NCI-H748 (cell line): ENCODE data around the gene STXBP5.

Experiments
- DNase-seq: peaks from one replicate; lab custom pipeline; 2025; ENCODE audit not compliant: unreplicated experiment; lab: John Stamatoyannopoulos, UW

Gene STXBP5

DNA sequence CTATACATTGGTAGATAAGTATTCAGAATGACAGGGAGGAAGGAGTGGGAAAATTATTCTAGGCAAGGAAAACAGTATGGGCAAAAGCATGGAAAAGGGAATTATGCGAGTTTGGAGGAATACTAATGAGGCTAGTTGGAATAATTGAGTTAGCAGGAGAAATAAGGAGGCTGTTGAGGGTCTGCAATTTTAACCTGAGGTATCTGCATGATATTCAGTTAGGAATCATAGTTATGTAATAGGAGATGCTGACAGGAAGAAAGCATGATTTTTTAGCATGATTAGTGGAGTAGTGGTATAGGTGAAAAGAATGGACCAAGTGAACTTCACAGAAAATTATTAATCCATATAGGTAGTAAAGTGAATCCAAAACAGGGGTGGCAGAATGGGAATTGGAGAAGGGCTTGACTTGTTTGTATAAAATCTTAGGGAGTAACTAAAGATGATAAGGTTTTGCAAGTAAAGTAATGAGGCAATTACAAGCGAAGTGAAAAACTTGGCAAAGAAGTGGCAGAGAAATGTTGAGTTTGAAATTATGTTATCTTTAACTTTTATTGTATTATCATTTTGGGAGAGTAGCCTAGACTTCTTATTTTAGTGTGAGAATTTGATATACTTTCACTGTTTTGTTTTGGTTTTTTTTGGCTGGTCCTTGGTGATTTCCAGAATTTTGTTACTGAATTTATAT, 5.7 kb downstream of the STXBP5 start:
- DNase-seq, result no peak

- DNase-seq, result no peak
Observed at GRCh38 chr6:147211349-147211748, 7.1 kb downstream of the STXBP5 start.

DNA sequence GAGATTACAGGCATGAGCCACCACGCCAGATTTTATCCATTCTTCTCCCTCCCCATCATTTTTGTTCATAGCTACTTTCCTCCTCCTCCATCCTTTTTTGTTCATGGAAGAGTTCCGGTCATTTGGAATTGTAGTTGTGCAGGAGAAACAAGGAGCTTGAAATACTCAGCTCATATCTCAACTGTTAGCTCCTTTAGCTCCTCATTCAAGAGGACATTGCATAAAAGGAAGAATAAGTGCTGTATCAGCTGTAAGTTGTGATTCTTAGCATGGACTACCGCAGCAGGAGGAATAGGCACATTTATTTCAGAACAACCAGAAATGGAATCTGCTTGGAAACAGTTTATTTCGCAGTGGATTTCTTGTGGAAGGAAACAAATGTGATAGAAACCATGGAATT, 7.6 kb downstream of the STXBP5 start:
- DNase-seq, result no peak

DNA sequence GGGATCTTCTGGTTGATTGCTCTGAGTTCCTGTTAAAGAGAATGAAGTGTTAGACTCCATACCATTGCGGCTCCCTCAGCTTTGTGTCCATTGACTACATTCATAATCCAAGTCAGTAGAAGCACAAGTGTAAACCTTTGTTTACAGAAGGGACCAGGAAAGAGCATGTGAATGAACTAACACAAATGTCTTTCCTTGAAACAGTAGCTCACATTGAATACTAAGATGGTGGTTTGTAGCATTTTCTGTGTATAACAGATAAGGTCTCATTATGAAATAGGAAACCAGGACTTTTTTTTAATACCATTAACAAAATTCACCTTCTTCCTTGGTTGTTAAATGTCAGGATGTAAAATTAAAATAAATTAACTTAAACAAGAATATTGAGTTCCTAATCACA, 8.4 kb downstream of the STXBP5 start:
- no peak for DNase-seq

DNA sequence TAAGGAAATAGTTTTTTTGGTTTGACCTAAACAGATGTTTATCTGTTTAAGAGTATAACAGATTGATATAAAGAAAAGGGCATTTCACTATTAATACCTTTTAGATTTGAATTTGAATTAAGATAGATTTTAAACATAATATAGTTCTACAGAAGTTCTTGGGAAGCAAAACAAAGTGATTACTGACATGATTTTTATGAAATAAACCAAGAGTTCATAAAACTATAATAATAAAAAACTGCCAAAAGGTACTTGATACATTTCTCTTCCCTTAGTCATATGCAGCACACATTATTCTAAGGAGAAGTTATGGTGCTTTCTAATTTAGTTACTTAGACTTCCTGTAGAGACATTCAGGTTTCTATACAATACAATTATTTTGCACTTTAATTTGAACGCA, 9.6 kb downstream of the STXBP5 start:
- no peak for DNase-seq

GRCh38 chr6:147214248-147215227, 10.3 kb downstream of the STXBP5 start:
- no peak for DNase-seq

GRCh38 chr6:147216915-147217314, 12.7 kb downstream of the STXBP5 start:
- DNase-seq, result no peak

DNA sequence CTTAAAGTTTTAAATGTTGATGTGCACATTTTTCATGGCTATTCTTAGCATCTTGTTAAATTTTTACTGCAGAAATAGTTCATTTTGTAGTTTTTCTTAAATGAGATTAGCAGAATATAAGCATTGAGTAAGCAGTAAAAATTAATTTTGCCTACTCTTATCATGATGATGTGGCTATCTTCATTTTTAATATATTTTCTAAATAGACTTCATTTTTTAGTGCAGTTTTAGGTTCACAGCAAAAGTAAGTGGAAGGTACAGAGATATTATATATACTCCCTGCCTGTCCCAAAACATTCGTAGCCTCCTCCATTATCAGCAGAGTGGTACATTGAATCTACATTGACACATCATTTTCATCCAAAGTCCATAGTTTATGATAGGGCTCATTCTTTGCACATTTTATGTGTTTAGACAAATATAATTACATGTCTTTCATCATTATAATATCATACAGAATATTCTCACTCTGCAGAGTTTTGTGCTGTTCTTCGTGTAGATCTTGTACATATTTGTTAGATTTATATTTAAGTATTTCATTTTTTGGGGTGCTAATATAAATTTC, 13.7 kb downstream of the STXBP5 start:
- no peak for DNase-seq

GRCh38 chr6:147218797-147219196, 14.6 kb downstream of the STXBP5 start:
- DNase-seq, result no peak

DNA sequence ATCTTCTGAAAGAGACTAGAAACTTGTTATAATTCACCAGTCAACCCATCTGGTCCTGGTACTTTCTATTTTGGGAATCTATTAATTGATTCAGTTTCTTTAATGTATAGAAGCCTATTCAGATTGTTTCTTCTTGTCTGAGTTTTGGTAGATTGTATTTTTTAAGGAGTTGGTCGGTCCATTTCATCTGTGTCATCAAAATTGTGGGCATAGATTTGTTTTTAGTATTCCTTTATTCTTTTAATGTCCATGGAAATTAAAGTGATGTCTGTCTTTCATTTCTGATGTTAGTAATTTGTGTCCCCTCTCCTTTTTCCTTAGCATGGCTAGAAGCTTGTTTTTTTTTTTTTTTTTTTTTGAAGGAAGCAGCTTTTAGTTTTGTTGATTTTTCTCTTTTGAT, 15.2 kb downstream of the STXBP5 start:
- DNase-seq, result no peak

- no peak for DNase-seq
Observed at GRCh38 chr6:147220345-147220744, 16.1 kb downstream of the STXBP5 start.

GRCh38 chr6:147221739-147222138, 17.5 kb downstream of the STXBP5 start:
- DNase-seq, result no peak

GRCh38 chr6:147222160-147222838, 18.1 kb downstream of the STXBP5 start:
- DNase-seq, result no peak

DNA sequence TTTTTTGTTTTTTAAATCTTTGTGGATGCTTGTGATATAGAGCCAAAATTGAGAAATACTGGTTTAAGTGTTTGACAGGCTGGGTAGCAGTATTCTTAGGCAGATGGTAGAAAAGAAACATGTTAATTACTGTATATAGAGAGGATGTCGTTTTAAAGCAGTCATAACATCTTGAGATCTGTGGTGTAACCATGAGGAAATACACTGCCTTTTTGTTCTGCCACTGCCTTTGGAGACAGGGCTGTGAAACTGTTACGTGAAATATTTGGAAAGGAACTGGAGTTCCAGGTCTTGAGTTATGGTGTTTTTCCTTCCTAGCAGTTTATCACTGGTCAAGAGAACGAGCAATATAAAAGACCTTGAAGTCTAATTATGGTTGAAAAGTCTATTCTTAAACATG, 19.5 kb downstream of the STXBP5 start:
- DNase-seq, result no peak

- DNase-seq, result no peak
Observed at GRCh38 chr6:147226163-147226724, 22.0 kb downstream of the STXBP5 start.

DNA sequence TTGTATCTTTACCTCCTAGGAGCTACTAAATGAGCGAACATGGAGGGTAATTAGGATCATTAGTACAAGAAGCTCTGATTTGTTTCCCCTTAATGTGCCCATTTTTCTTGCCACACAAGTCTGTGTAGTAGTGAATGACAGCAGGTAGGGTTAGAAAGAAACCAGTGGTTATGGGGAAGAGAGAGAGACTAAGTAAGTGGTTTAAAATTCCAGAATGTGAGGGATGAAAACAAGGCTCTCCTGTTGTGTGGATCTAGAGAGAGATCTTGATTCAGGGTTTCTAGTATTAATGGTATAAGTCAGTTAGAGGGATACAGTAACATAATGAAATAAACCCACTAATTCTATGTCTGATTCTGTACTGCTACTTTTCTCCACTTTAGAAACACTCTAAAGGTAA, 22.7 kb downstream of the STXBP5 start:
- DNase-seq, result no peak

- no peak for DNase-seq
Observed at GRCh38 chr6:147227770-147228320, 23.6 kb downstream of the STXBP5 start.

GRCh38 chr6:147231589-147231988, 27.4 kb downstream of the STXBP5 start:
- DNase-seq, result no peak

DNA sequence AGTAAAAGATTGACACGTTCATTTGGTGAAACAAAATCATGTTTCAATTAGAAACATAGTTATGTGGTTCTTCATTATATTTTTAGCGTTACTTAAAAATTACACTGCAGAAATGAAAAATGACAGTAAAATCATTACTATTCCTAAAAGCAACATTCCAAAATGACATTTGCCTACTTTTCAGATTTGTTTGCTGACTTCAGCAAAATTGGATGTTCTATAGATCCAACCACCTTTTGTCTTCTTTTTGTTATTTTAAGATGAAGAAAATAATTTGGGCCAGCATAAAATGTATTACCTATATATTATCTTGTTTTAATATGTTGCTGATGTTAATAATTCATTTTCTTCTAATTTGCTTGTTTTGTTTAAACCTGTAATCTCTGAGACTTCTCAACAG, 30.5 kb downstream of the STXBP5 start:
- no peak for DNase-seq

GRCh38 chr6:147238164-147238563, 33.9 kb downstream of the STXBP5 start:
- no peak for DNase-seq

DNA sequence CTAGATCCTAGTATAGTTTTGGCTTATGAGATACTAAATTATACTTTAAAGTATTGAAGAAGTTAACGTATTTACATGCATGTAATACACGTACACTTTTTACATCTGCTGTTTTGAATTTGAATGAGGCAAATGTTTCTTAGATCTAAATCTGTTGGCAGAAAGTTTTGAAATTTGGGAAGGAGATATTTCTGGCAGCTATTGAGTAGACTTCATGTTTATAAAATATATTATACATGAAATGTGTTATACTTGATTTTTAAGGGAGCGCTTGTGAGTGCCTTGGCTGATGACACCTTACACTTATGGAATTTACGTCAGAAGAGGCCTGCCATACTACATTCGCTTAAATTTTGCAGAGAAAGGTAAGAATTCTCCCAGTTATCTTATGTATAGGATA, 34.7 kb downstream of the STXBP5 start:
- DNase-seq, result no peak
